Activated effector memory CD4-positive, alpha-beta T cell treated with Interleukin-2 at 50 U/mL for 16 hours (primary cell): ENCODE results near the gene FLNB.

Experiments used
- DNase-seq: peaks from one replicate; pipeline ENCODE4 v3.0.0-alpha.2; 2020

FLNB gene

GRCh38 chr3:58150130-58150809, 142.0 kb downstream of the FLNB start:
- no peak for DNase-seq

DNA sequence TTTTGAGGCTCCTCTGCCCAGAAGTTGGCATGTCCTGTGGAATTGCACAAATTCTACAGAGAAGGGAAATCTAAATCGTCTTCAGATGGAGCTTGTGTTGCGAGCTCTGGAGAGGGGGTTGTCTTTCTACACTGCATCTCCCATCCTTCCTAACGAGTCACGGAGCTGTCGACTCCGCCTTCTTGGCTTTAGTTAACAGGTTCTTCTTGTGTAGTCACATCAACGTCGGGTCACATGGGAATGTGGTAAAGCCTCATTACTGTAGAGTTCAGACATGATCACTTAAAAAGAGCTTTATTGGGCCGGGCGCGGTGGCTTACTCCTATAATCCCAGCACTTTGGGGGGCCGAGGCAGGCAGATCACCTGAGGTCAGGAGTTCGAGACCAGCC, 142.6 kb downstream of the FLNB start:
- no peak for DNase-seq

DNA sequence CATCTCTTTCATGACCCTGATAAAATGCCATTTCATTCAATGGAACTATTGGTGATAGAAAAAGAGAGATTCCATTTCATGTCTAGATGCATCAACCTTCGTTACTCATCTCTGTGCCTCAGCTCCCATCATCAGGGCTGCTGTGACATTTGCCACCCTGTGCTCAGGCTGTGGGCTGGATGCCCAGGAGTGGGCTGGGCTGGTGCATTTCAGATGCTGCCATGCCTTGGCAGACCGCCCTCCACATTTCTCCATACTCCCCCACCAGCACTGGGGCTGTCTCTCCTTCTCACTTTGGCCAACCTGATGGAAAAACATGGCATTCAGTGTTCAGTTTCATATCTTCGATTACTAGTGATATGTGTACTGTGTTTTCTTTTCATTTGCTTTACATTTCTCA, 143.4 kb downstream of the FLNB start:
- DNase-seq: no peak

GRCh38 chr3:58152225-58153015, 144.2 kb downstream of the FLNB start:
- DNase-seq: no peak

- DNase-seq: no peak
Measured at GRCh38 chr3:58153371-58153770, 145.1 kb downstream of the FLNB start.

DNA sequence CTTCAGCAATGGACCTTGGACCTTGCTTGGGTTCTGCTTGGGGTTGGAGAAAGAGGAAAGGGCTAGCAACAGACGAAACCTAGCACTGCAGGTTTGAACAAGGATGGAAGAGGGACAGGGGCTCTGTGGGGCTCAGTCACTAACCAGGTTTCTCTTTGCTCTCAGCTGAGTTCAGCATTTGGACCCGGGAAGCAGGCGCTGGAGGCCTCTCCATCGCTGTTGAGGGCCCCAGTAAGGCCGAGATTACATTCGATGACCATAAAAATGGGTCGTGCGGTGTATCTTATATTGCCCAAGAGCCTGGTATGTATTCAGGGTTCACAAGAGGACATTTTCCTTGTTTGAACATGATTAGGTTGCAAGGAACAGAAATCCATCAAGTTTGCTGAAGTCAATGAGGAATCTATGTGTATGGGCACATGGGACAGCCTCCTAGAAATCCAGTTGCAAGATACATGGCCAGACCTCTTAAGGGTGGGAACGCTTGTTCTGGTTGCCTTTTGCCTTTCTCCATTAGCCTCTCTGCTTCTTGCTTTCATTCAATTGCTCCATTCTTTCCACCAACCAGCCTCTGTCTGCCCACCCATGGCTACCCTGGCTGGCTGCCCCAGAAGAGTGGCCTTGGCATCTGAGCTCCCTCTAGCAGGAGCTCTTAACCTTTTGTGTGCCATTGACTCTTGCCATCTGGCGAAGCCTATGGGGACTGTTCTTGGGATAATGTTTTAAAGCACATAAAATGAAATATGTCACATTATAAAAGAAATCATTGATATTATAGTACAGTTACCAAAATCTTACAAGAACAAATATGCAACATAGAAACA, 146.6 kb downstream of the FLNB start:
- DNase-seq: no peak

DNA sequence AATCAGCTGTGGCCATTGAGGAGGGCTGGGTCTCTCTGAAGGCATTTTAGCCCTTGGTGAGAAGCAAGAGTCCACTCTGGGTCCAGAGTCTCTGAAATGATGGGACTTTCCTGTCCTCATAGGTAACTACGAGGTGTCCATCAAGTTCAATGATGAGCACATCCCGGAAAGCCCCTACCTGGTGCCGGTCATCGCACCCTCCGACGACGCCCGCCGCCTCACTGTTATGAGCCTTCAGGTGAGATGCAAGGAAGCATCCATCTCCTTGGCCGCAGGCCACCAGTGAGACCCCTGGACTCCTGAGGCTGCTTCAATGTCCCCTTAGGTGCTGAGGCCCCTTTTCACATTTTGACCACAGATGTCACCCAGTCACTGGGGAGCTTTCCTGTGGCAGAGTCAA, 147.6 kb downstream of the FLNB start:
- no peak for DNase-seq

- DNase-seq: no peak
Measured at GRCh38 chr3:58157700-58158099, 149.5 kb downstream of the FLNB start.

GRCh38 chr3:58158442-58159153, 150.4 kb downstream of the FLNB start:
- DNase-seq: no peak

GRCh38 chr3:58160399-58160798, 152.2 kb downstream of the FLNB start:
- DNase-seq: no peak

- DNase-seq: no peak
Measured at GRCh38 chr3:58161435-58162398, 153.5 kb downstream of the FLNB start.

- DNase-seq: no peak
Measured at GRCh38 chr3:58163234-58163633, 155.0 kb downstream of the FLNB start.

DNA sequence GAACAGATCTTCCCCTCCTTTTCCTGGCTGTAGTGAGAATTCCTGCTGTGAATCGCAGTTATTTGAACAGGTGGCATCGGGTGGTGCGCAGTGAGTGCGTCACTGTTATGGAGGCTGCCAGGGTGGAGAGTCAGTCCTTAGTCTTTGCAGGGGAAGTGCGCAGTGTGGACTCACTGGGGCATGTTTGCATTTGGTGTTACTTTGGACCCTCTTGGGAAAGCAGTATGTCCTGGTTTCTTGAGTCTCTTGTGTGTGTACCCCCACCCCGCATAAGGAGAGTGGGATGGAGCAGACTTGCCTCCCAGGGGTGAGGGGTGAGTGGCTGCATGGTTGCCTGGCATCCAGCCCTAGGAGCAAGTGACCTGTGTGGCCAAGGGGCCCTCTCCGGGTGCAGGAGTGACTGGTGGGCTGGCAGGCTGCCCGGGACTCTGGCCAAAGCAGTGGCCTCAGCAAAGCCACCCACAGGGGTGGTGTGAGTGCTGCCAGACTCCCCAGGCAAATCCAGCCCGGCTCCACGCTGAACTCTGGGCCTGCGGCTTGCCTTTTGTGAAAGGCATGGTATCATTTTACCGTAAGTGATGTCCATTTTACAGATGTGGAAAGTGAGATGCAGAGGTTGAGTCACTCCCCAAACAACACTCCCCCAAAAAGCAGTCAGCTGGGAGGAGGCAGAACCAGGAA, 156.1 kb downstream of the FLNB start:
- no peak for DNase-seq

- DNase-seq: no peak
Measured at GRCh38 chr3:58164906-58165821, 156.9 kb downstream of the FLNB start.

DNA sequence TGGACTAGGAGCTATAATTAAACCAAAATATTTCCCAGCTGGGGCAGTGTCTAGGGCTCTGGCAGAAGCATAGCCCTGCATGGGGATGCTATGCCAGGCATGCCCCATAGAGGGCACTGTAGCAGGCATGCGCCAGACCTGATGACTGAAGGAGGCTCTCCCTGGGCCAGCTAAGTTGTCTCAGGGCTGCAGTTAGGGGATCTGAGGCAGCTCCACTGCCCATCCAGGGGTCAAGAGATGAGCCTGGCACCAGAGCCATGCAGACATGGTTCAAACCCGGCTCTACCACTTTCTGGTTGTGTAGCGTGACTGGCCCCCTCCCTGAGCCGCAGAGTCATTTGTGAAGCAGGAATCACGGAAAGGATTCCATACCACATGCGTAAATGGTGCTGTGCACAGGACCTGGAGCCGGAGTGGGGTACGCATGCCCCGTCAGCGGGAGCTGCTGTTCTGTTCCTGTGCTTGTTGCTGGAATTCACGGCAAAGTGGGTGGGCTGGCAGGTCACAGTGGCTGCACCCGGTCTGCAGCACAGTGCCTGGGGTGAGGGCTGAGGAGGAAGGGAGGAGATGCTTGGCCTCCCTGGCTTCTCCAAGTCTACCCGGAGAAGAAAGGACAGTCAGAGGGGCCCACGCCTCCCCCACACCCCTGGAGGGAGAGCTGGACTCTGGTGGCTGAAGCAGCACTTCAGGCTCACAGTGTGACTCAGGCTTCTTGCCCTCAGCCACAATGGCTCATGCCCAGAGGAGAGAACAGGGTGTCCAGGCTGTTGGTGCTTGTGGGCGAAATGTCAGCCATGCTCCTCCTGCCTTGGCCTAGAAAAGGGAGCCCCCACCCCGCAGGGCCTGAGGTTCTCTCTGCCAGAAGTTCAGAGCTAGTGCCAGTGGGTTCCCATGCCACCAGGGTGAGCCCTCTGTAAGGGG, 159.5 kb downstream of the FLNB start:
- DNase-seq: peak; percentile 25

DNA sequence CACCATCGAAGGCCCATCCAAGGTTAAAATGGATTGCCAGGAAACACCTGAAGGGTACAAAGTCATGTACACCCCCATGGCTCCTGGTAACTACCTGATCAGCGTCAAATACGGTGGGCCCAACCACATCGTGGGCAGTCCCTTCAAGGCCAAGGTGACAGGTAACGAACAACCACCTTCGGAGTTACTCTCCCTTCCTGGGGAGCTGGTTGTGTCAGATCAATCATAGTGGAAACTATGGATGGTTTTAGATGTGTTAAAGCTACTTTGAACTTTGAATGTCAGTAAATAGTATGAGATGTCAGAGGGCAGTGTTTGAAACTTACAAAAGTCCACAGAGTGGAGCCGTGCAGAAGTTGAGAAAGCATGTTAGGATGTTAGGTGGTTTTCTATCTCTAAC, 160.3 kb downstream of the FLNB start:
- no peak for DNase-seq

GRCh38 chr3:58169371-58169770, 161.1 kb downstream of the FLNB start:
- no peak for DNase-seq

DNA sequence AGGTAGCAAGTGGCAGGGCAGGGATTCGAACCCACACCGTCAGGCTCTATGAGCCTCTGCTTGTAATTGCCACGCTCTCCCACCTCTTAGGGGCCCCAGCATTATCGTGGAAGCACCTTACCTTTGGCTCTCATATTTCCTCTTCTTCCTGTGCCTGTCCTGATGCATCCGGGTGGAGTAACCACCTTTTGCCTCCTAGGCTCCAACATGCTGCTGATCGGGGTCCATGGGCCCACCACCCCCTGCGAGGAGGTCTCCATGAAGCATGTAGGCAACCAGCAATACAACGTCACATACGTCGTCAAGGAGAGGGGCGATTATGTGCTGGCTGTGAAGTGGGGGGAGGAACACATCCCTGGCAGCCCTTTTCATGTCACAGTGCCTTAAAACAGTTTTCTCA, 162.2 kb downstream of the FLNB start:
- DNase-seq: no peak

DNA sequence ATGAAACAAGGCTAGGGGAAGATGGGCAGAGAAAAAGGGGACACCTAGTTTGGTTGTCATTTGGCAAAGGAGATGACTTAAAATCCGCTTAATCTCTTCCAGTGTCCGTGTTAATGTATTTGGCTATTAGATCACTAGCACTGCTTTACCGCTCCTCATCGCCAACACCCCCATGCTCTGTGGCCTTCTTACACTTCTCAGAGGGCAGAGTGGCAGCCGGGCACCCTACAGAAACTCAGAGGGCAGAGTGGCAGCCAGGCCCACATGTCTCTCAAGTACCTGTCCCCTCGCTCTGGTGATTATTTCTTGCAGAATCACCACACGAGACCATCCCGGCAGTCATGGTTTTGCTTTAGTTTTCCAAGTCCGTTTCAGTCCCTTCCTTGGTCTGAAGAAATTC, 162.9 kb downstream of the FLNB start:
- no peak for DNase-seq
